ENCODE measurements around the gene OTOR. TPM values are rescaled to one million over a fixed set of nuclear protein-coding genes. Genes with fewer than 3 reads are reported as not detected.
A peak's percentile ranks its signal among the peaks of the same experiment; 100 is the strongest.

The OTOR gene
- total RNA-seq, 4 donors from 2014 or later, result not detected

DNA sequence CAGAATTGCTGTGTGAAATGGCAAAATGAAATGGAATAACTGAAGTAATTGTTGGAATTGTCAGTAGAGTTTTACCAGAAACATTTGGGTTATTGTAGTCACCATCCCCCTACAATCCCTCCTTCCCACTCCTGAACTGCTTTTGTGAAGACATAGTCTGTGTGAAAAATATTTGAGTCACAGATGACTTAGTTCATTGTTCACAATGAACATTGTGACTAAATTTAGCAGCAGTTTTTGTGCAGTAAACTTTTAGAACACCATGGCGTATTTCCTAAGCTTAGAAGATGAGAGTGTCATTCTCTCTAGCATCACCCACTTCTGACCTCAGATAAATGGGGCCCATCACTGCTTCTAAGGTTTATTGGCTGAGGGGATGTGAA, 11.0 kb downstream of the OTOR start:
- H3K4me1 ChIP-seq, result no peaks in the 10 kb centered on the region
- DNase-seq, result no peak
- in situ Hi-C loops (cut with MboI; ENCODE audit: low sequenced_read_pairs in 4 of 4) (loop anchor here in 1 of 4 donors (25.0 kb wide), 1 partner anchor 247 kb away; no protein-coding TSS in a partner anchor), intact Hi-C loops (cut with DNase I; ENCODE audit: low total_unique reads) (no loop called here)
- H3K4me3 ChIP-seq, result no peak overlapping the region
- H3K9me3 ChIP-seq, result no peaks in the 10 kb centered on the region
- ATAC-seq, result no peak
- H3K27me3 ChIP-seq, result no peaks in the 10 kb centered on the region
- TF ChIP-seq POLR2A (IDR thresholded peaks at IDR 0.05), result no peak
- TF ChIP-seq, protein P1, sequence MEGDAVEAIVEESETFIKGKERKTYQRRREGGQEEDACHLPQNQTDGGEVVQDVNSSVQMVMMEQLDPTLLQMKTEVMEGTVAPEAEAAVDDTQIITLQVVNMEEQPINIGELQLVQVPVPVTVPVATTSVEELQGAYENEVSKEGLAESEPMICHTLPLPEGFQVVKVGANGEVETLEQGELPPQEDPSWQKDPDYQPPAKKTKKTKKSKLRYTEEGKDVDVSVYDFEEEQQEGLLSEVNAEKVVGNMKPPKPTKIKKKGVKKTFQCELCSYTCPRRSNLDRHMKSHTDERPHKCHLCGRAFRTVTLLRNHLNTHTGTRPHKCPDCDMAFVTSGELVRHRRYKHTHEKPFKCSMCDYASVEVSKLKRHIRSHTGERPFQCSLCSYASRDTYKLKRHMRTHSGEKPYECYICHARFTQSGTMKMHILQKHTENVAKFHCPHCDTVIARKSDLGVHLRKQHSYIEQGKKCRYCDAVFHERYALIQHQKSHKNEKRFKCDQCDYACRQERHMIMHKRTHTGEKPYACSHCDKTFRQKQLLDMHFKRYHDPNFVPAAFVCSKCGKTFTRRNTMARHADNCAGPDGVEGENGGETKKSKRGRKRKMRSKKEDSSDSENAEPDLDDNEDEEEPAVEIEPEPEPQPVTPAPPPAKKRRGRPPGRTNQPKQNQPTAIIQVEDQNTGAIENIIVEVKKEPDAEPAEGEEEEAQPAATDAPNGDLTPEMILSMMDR (IDR thresholded peaks at IDR 0.05 in 4 of 5, conservative IDR thresholded peaks at IDR 0.05 in 1 of 5), result no peak
- no peaks in the 10 kb centered on the region for H3K36me3 ChIP-seq
- no peak overlapping the region for H3K27ac ChIP-seq

DNA sequence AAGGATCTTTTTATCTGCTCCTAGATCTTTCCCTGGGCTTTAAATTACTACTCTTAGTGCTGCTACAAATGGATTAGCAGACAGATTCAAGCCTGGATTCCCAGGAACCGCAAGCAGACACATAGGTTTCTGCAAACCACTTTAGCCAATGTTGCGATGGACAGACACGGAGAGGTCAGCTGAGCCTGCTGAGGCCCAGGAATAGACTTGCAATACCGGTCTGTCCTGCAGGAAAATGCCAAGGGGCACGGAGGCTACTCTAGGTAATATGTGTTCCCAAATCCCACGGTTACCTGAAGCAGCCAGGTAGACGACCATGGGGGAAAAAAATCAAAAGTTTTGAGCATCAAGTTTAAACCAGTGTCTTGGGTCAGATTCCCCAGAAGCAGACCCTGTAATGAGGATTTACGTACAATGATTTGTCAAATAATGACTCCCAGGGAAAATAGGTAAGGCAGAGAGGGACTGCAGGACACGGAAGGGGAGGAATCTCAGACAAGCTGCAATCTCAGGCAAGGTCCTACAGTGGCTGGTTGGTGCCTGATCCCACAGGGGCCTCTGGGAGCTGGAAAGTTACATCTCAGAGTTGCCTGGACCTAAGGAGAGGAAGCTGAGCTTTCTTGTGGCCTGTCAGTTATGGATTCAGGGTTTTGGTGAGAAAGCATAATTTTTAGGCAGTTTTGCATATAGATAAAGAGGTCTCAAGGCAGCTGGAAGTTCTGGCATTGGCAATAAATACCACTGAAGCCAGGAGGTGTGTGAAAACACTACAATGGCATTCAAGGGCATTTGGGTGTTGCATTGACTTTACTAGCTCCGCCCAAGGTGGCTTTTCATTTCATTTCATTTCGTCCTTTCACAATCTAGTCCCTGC, 12.5 kb downstream of the OTOR start:
- Histone ChIP-seq H3K27ac (no peak overlapping the region), H3K36me3 (no peaks in the 10 kb centered on the region), H3K4me3 (no peak overlapping the region), H3K9me3 (no peaks in the 10 kb centered on the region), H3K27me3 (no peaks in the 10 kb centered on the region), H3K4me1 (no peaks in the 10 kb centered on the region)
- ATAC-seq (no peak), DNase-seq (no peak)
- intact Hi-C loops (cut with DNase I; ENCODE audit: low total_unique reads), result loop anchor here (1.0 to 5.0 kb wide), 2 partner anchors 58 to 242 kb away; no protein-coding TSS in a partner anchor
- TF ChIP-seq, protein P1 (IDR thresholded peaks at IDR 0.05 in 4 of 5, conservative IDR thresholded peaks at IDR 0.05 in 1 of 5), result no peak
- no peak for TF ChIP-seq POLR2A (IDR thresholded peaks at IDR 0.05)
- in situ Hi-C loops (cut with MboI; ENCODE audit: low sequenced_read_pairs in 4 of 4), result loop anchor here in 2 of 4 donors (10.0 to 25.0 kb wide), 2 partner anchors 246 to 248 kb away; no protein-coding TSS in a partner anchor

DNA sequence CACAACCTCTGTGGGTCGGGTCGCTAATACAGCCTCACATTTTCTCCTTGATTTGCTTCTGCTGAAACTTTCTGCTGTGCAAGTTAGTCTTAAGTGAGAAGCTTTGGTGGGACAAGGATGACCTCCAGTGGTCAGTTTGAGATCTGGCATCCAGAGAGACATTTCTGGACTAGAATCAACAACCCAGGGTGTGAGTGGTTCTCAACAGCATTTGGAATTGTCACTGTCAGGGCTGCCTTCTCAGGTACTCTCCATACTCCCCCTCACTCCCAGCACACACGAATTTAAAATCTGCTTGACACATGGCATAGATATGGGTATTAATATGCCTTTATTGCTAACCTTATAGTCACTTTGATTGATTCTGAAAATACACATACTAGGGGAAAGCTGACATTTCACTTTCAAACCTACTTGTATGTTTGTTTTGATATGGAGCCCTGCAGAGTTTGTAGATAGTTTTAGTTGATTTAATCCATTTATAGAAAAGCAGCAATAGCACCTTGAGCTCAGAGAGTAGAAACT, 13.2 kb downstream of the OTOR start:
- Histone ChIP-seq H3K27me3 (no peaks in the 10 kb centered on the region), H3K36me3 (no peaks in the 10 kb centered on the region), H3K4me3 (no peak overlapping the region), H3K9me3 (no peaks in the 10 kb centered on the region), H3K27ac (no peak overlapping the region), H3K4me1 (no peaks in the 10 kb centered on the region)
- intact Hi-C loops (cut with DNase I; ENCODE audit: low total_unique reads) (loop anchor here (1.0 to 5.0 kb wide), 2 partner anchors 59 to 243 kb away; no protein-coding TSS in a partner anchor), in situ Hi-C loops (cut with MboI; ENCODE audit: low sequenced_read_pairs in 4 of 4) (loop anchor here in 2 of 4 donors (10.0 to 25.0 kb wide), 2 partner anchors 247 to 249 kb away; no protein-coding TSS in a partner anchor)
- TF ChIP-seq, protein P1 (IDR thresholded peaks at IDR 0.05 in 4 of 5, conservative IDR thresholded peaks at IDR 0.05 in 1 of 5), result peak; percentile 53 to 71 (median 64)
- TF ChIP-seq POLR2A (IDR thresholded peaks at IDR 0.05), result no peak
- ATAC-seq (peak; percentile 70 to 91), DNase-seq (peak in 1 of 2 donors; percentile 26)

DNA sequence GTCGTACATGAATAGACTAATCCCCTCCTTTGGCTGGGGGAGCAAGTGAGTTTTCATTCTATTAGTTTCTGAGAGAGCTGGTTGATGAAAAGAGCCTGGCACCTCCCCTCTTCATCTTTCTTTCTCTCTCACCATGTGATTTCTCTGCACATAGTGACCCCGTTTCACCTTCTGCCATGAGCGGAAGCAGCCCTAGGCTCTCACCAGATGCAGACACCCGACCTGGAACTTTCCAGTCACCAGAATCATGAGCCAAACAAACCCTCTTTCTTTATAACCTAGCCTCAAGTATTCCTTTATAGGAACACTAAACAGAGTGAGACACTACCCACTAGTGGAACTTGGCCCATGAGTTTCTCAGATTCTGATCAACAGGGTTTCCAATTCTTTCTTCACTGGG, 16.4 kb downstream of the OTOR start:
- in situ Hi-C loops (cut with MboI; ENCODE audit: low sequenced_read_pairs in 4 of 4) (loop anchor here in 2 of 4 donors (10.0 to 25.0 kb wide), 2 partner anchors 250 to 252 kb away; no protein-coding TSS in a partner anchor), intact Hi-C loops (cut with DNase I; ENCODE audit: low total_unique reads) (loop anchor here (5.0 kb wide), 1 partner anchor 62 kb away; no protein-coding TSS in a partner anchor)
- H3K36me3 ChIP-seq, result no peaks in the 10 kb centered on the region
- no peaks in the 10 kb centered on the region for H3K9me3 ChIP-seq
- no peak for DNase-seq
- H3K27ac ChIP-seq, result no peak overlapping the region
- TF ChIP-seq, protein P1 (IDR thresholded peaks at IDR 0.05 in 4 of 5, conservative IDR thresholded peaks at IDR 0.05 in 1 of 5), result no peak
- TF ChIP-seq POLR2A (IDR thresholded peaks at IDR 0.05), result no peak
- no peaks in the 10 kb centered on the region for H3K4me1 ChIP-seq
- H3K4me3 ChIP-seq, result no peak overlapping the region
- no peak for ATAC-seq
- no peaks in the 10 kb centered on the region for H3K27me3 ChIP-seq

All from gastrocnemius medialis (tissue), 4 donors.